Measurements from ENCODE around the gene VPS50. TPM values are rescaled to one million over a fixed set of nuclear protein-coding genes. Genes with fewer than 3 reads are reported as not detected.

Gene VPS50, protein sequence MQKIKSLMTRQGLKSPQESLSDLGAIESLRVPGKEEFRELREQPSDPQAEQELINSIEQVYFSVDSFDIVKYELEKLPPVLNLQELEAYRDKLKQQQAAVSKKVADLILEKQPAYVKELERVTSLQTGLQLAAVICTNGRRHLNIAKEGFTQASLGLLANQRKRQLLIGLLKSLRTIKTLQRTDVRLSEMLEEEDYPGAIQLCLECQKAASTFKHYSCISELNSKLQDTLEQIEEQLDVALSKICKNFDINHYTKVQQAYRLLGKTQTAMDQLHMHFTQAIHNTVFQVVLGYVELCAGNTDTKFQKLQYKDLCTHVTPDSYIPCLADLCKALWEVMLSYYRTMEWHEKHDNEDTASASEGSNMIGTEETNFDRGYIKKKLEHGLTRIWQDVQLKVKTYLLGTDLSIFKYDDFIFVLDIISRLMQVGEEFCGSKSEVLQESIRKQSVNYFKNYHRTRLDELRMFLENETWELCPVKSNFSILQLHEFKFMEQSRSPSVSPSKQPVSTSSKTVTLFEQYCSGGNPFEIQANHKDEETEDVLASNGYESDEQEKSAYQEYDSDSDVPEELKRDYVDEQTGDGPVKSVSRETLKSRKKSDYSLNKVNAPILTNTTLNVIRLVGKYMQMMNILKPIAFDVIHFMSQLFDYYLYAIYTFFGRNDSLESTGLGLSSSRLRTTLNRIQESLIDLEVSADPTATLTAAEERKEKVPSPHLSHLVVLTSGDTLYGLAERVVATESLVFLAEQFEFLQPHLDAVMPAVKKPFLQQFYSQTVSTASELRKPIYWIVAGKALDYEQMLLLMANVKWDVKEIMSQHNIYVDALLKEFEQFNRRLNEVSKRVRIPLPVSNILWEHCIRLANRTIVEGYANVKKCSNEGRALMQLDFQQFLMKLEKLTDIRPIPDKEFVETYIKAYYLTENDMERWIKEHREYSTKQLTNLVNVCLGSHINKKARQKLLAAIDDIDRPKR
- 5.3 to 7.4 TPM (median 6.7 TPM) in 5 replicates for total RNA-seq (2022; extraction: Qiagen RNA extraction; ENCODE audit: low read depth)

DNA sequence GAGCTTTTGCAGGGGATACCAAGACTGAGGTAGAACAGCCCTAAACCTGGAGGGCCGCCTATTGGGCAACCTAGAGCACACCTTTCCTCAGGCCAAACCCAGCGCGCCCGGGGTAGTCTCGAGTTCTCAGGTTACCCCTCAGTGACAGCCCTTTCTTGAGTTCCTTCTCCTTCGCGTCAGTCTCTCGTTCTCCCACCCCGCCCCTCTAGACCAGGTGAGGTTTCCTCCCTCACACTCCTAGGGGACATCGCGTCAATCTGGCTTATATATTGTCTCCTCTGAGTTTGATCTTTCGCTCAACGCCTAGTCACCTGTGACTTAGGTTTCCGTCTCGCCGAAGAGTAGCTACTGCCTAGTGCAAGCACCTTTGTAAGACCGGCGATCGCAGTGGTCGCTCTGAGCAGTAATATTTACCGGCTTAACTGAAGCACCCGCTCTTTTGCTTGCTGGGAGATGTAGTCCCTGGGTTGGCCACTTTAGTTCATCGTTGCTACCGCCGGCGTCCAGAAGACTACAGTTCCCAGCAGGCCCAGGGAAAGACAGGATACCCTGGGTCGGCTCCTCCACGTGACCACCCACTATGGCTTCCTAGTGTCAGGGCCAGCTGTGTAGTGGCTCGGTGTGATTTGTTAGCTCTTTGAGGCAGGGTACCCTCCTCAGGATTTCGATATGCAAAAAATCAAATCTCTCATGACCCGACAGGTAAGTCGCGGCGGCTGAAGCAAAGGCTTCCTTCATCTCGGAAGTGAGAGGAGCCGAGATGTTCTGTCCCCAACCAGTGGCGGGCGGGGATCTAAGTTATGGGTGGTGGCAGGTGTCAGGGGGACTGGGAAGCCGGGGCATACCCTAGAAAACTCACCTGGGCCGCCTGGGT lies at the start of gene VPS50:
TSS of gene VPS50 (plus strand) at position 568 of the 874 bp plus-strand sequence. CDS start at position 670, 102 bp downstream.

DNA sequence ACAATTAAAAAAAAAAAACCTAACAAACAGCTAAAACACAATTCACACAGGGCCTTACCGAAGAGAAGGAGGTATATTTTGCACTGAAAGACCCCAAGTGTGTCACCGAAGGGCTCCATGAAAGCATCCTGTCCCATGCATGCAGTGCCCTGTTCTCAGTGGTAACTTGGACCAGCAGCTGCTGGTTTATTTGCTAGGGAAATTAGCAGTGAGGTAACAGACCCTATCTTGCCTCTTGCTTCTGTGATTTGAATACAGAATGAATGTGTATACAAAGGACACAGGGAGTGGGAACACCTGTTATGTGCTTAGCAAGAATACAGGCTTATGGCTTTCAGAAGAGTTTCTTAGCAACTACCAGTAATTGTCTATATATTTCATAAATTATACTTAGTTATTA lies 5.9 kb upstream of the VPS50 start, which contains the start of gene HEPACAM2:
TSS of gene HEPACAM2 (minus strand) at position 160 of the 400 bp plus-strand sequence.

Other genes with a start within 250 kb of the VPS50 start
- gene SAMD9, start 114.4 kb upstream of the VPS50 start, total RNA-seq (2022; extraction: Qiagen RNA extraction; ENCODE audit: low read depth): 2.6 to 6.5 TPM (median 5.3 TPM) in 5 replicates
- gene SAMD9L, start 84.0 kb upstream of the VPS50 start, total RNA-seq (2022; extraction: Qiagen RNA extraction; ENCODE audit: low read depth): 0.37 to 1.1 TPM (median 0.64 TPM) in 5 replicates
- not detected in 5 replicates for gene HEPACAM2, start 5.9 kb upstream of the VPS50 start, total RNA-seq (2022; extraction: Qiagen RNA extraction; ENCODE audit: low read depth)

All from A549 treated with ZK216348 at 1 μM for 4 hours (cell line).